Activated CD4-positive, alpha-beta T cell treated with anti-CD3 and anti-CD28 coated beads, Interleukin-2, amount 10 ng/mL, durations not matched to agents 7 days and 5 days (primary cell): ENCODE measurements around the gene MRM1. TPM values are rescaled to one million over a fixed set of nuclear protein-coding genes. Genes with fewer than 3 reads are reported as not detected.

Experiments
- total RNA-seq, 2 experiments: library from RNA; stranded (reverse); gene quantifications; one replicate each; pipeline ENCODE4 v1.2.3, GENCODE V29; 2021

MRM1 gene
- total RNA-seq, 2 experiments from 2014 or later: 6.8 to 8.6 TPM

Other genes with a start within 250 kb of the MRM1 start
- not detected for gene TBC1D3H, start 213.1 kb upstream of the MRM1 start, total RNA-seq
- 10 to 100 TPM; 35.2 to 36.0 TPM for gene ZNHIT3, start 114.9 kb upstream of the MRM1 start, total RNA-seq
- 100 to 1,000 TPM; 125 to 127 TPM for gene MYO19, start 66.7 kb upstream of the MRM1 start, total RNA-seq
- gene PIGW, start 66.6 kb upstream of the MRM1 start, total RNA-seq: 10 to 100 TPM; 12.8 to 15.2 TPM
- gene GGNBP2, start 56.7 kb upstream of the MRM1 start, total RNA-seq: 100 to 1,000 TPM; 111 to 116 TPM
- gene DHRS11, start 9.7 kb upstream of the MRM1 start, total RNA-seq: 1 to 10 TPM; 4.8 to 5.0 TPM